Keratinocyte (primary cell): ENCODE data around the gene FARP2. TPM values are rescaled to one million over a fixed set of nuclear protein-coding genes. Genes with fewer than 3 reads are reported as not detected.

Experiments used
- DNase-seq: peaks from one replicate; pipeline ENCODE4 v3.0.0-alpha.2; 2011; ENCODE audit warnings: low read depth, missing footprints, low spot score
- FAIRE-seq: peaks from 2 replicates; lab custom pipeline; 2011; peaks lifted over from hg19 to GRCh38; lab: Jason Lieb, UNC
- H2AFZ ChIP-seq: 2 replicates; pipeline ENCODE4 v1.6.0; 2012; ENCODE audit warnings: low read length, control low read depth, inconsistent platforms; ENCODE audit not compliant: control insufficient read depth
- H3K27ac ChIP-seq: 2 replicates; pipeline ENCODE4 v1.5.1; 2011; ENCODE audit warnings: low read length; ENCODE audit not compliant: control insufficient read depth, insufficient read depth
- H3K27me3 ChIP-seq: 3 replicates; pipeline ENCODE4 v1.6.0; 2011; ENCODE audit warnings: low read length; ENCODE audit not compliant: control insufficient read depth, insufficient read depth; ENCODE audit errors: extremely low read depth
- H3K36me3 ChIP-seq, 2 experiments: 2 replicates in 1 of 2; 3 replicates in 1 of 2; pipeline ENCODE4 v1.5.1; 2011; ENCODE audit warnings: low read length in 2 of 2, mild to moderate bottlenecking in 1 of 2; ENCODE audit not compliant: control insufficient read depth in 2 of 2, insufficient read depth in 2 of 2; ENCODE audit errors: extremely low read depth in 1 of 2
- H3K4me1 ChIP-seq: 3 replicates; pipeline ENCODE4 v1.5.1; 2011; ENCODE audit warnings: low read length; ENCODE audit not compliant: control insufficient read depth, insufficient read depth; ENCODE audit errors: extremely low read depth
- H3K4me2 ChIP-seq: 3 replicates; pipeline ENCODE4 v1.6.0; 2011; ENCODE audit warnings: low read depth, low read length; ENCODE audit not compliant: control insufficient read depth, insufficient read depth; ENCODE audit errors: extremely low read depth
- H3K4me3 ChIP-seq, 3 experiments: fragments of 200-600 bp in 1 of 3; sonication (generic) in 1 of 3; 2 replicates in 2 of 3; 3 replicates in 1 of 3; pipeline ENCODE4 v1.5.1; 2011 to 2016; ENCODE audit warnings: low read length in 3 of 3, mild to moderate bottlenecking in 3 of 3, control low read depth in 2 of 3, inconsistent platforms in 1 of 3, low read depth in 1 of 3, mixed read lengths in 1 of 3, mixed run types in 1 of 3, moderate library complexity in 1 of 3; ENCODE audit not compliant: control insufficient read depth in 2 of 3, insufficient read depth in 2 of 3; ENCODE audit errors: extremely low read depth in 1 of 3
- H3K79me2 ChIP-seq: 2 replicates; pipeline ENCODE4 v1.6.0; 2012; ENCODE audit warnings: low read length; ENCODE audit not compliant: control insufficient read depth, insufficient read depth
- H3K9ac ChIP-seq: 3 replicates; pipeline ENCODE4 v1.6.0; 2011; ENCODE audit warnings: low read length; ENCODE audit not compliant: control insufficient read depth, insufficient read depth; ENCODE audit errors: extremely low read depth
- H3K9me1 ChIP-seq: 3 replicates; pipeline ENCODE4 v1.6.0; 2011; ENCODE audit warnings: low read length; ENCODE audit not compliant: control insufficient read depth, insufficient read depth; ENCODE audit errors: extremely low read depth
- H3K9me3 ChIP-seq: 2 replicates; pipeline ENCODE4 v1.5.1; 2012; ENCODE audit warnings: low read depth, low read length; ENCODE audit not compliant: control insufficient read depth
- H4K20me1 ChIP-seq: 3 replicates; pipeline ENCODE4 v1.6.0; 2011; ENCODE audit warnings: low read length; ENCODE audit not compliant: control insufficient read depth, insufficient read depth; ENCODE audit errors: extremely low read depth
- CTCF ChIP-seq, 3 experiments: IDR thresholded peaks in 1 of 3; conservative IDR thresholded peaks in 1 of 3; optimal IDR thresholded peaks in 1 of 3; 2 replicates in 2 of 3; 3 replicates in 1 of 3; pipeline versions ENCODE3 to v1.5.1; 2011; ENCODE audit warnings: low read length in 3 of 3, mild to moderate bottlenecking in 3 of 3, moderate library complexity in 2 of 3, control low read depth in 1 of 3, inconsistent platforms in 1 of 3; ENCODE audit not compliant: insufficient read depth in 2 of 3; ENCODE audit errors: extremely low read depth in 1 of 3
- EZH2 ChIP-seq: IDR thresholded peaks from one replicate; pipeline ENCODE4 v1.6.1; 2012; ENCODE audit warnings: inconsistent platforms, mild to moderate bottlenecking, low read length, moderate library complexity
- dilution Hi-C: fragments of 300-500 bp; cut with MboI; formaldehyde crosslinking; loops from one replicate; pipeline ENCODE4 v1.7.0; 2020; ENCODE audit warnings: low sequenced_read_pairs; ENCODE audit not compliant: extremely low pct_ligation_motif_present
- polyA plus RNA-seq, 5 experiments: library from polyadenylated mRNA; depleted of rRNA in 3 of 5; stranded (reverse) in 3 of 5; stranded (forward) in 1 of 5; unstranded in 1 of 5; fragments of >200 nt; gene quantifications; 1 replicate in 1 of 5; 2 replicates in 3 of 5; 3 replicates in 1 of 5; pipeline versions ENCODE4 v1.2.1 to v1.2.3, GENCODE V29; 2011 to 2012; ENCODE audit warnings: missing spikeins in 2 of 5, low read depth in 1 of 5, low replicate concordance in 1 of 5

The FARP2 gene
- polyA plus RNA-seq, 1 donor (not counting 4 experiments of a cell fraction or from before 2014, with no cell fraction given): 39.3 TPM

DNA sequence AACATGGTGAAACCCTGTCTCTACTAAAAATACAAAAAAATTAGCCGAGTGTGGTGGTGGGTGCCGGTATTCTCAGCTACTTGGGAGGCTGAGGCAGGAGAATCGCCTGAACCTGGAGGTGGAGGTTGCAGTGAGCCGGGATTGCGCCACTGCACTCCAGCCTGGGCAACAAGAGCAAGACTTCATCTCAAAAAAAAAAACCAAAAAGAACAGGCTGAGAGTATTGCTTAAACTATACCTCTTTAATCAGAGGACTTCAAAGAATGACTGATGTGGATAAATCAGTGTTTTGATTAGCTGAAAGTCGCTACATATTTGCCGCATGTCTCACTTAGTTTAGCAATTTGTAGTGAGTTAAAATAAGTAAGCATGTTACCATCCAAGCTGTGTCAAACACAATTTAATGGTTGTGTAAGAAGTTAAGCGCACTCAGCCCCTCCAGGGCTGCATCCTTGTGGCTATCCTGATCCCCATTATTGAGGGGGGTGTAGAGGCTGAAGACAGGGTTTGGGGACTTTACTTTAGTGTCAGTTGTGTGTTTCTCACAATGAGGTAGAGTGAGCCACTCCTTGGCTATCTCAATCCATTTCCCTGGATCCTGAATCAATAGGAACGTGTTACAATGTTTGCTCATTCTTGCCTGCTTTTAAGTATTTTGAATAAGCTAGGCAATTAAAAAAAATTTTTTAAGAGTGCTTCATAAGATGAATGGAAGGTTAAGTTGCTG lies 11.0 kb upstream of the FARP2 start:
- H3K9me1 ChIP-seq: no peaks in the 10 kb centered on the region
- no peak overlapping the region for H3K4me3 ChIP-seq
- H3K27ac ChIP-seq: no peak overlapping the region
- H3K4me1 ChIP-seq: no peaks in the 10 kb centered on the region
- no peak overlapping the region for H2AFZ ChIP-seq
- H3K9me3 ChIP-seq: no peaks in the 10 kb centered on the region
- peaks cover 3% of the 10 kb centered on the region for H3K79me2 ChIP-seq
- no peaks in the 10 kb centered on the region for H4K20me1 ChIP-seq
- H3K4me2 ChIP-seq: no peak overlapping the region
- no peaks in the 10 kb centered on the region for H3K27me3 ChIP-seq
- no peak for FAIRE-seq
- DNase-seq: no peak
- H3K36me3 ChIP-seq: peaks cover 40 to 44% of the 10 kb centered on the region in 2 experiments
- no peak overlapping the region for H3K9ac ChIP-seq
- no peak for TF ChIP-seq CTCF (optimal IDR thresholded peaks at IDR 0.05 in 1 of 3, IDR thresholded peaks at IDR 0.05 in 1 of 3, conservative IDR thresholded peaks at IDR 0.05 in 1 of 3; ENCODE audit: extremely low read depth in 1 of 3, insufficient read depth in 2 of 3, low read length in 3 of 3)
- TF ChIP-seq EZH2: no peak
- dilution Hi-C loops: no loop called here

GRCh38 chr2:241349941-241350340 lies 6.1 kb upstream of the FARP2 start:
- dilution Hi-C loops: no loop called here
- no peaks in the 10 kb centered on the region for H4K20me1 ChIP-seq

More at GRCh38 chr2:241349941-241350340, 6.1 kb upstream of the FARP2 start:
- no peak overlapping the region for H3K4me2 ChIP-seq
- FAIRE-seq (no peak), DNase-seq (no peak)
- H3K27me3 ChIP-seq: no peaks in the 10 kb centered on the region
- no peaks in the 10 kb centered on the region for H3K79me2 ChIP-seq
- H3K9ac ChIP-seq: no peak overlapping the region
- H3K4me3 ChIP-seq: no peak overlapping the region
- no peak overlapping the region for H2AFZ ChIP-seq
- H3K4me1 ChIP-seq: peaks cover 3% of the 10 kb centered on the region
- H3K9me3 ChIP-seq: no peaks in the 10 kb centered on the region
- TF ChIP-seq CTCF (optimal IDR thresholded peaks at IDR 0.05 in 1 of 3, IDR thresholded peaks at IDR 0.05 in 1 of 3, conservative IDR thresholded peaks at IDR 0.05 in 1 of 3; ENCODE audit: extremely low read depth in 1 of 3, insufficient read depth in 2 of 3, low read length in 3 of 3) (no peak), EZH2 (no peak)
- H3K27ac ChIP-seq: no peak overlapping the region
- H3K36me3 ChIP-seq: peaks cover 40 to 41% of the 10 kb centered on the region in 2 experiments
- H3K9me1 ChIP-seq: no peaks in the 10 kb centered on the region
